GM12878 (cell line): Measurements from ENCODE around the gene GALK1. TPM values are rescaled to one million over a fixed set of nuclear protein-coding genes. Genes with fewer than 3 reads are reported as not detected.

Experiments
- ATAC-seq: fragments of 200-7000 bp; cut with Tn5 transposase; 3 replicates; pipeline ENCODE4 v1.9.1; 2020; ENCODE audit warnings: mild to moderate bottlenecking, moderate library complexity
- BruUV-seq: library from RNA; stranded (reverse); fragments of 400-500 nt; replicated peaks from 2 replicates; lab custom pipeline; 2021; lab: Mats Ljungman, UMichigan
- CTCF ChIA-PET: fragments of 300-600 bp; sonication (Branson Sonifier 250); formaldehyde crosslinking; extraction: SDS; loops from one replicate; lab custom pipeline; 2021; ENCODE audit warnings: inconsistent platforms; lab: Yijun Ruan, JAX
- POLR2A ChIA-PET: fragments of 350-600 bp; formaldehyde crosslinking; extraction: SDS; loops from one replicate; lab custom pipeline; 2021; ENCODE audit warnings: inconsistent platforms; lab: Charles Lee
- RAD21 ChIA-PET: fragments of 300-600 bp; sonication (Branson Sonifier 250); formaldehyde crosslinking; loops from one replicate; lab custom pipeline; 2023; ENCODE audit warnings: antibody characterized with exemption; ENCODE audit not compliant: unreplicated experiment; lab: Charles Lee
- SMC1A ChIA-PET: fragments of 300-600 bp; sonication (Branson Sonifier 250); formaldehyde crosslinking; loops from one replicate; lab custom pipeline; 2023; ENCODE audit not compliant: unreplicated experiment, uncharacterized antibody; lab: Charles Lee
- DNase-seq: peaks from one replicate; pipeline ENCODE4 v3.0.0-alpha.2; 2011; ENCODE audit warnings: low read depth, low spot score
- FAIRE-seq: peaks from 3 replicates; lab custom pipeline; 2011; peaks lifted over from hg19 to GRCh38; lab: Jason Lieb, UNC
- H2AFZ ChIP-seq: 2 replicates; pipeline ENCODE4 v1.6.0; 2011; ENCODE audit warnings: low read depth, low read length, control low read depth; ENCODE audit not compliant: control insufficient read depth
- H3K27ac ChIP-seq: 2 replicates; pipeline ENCODE4 v1.5.1; 2011; ENCODE audit warnings: control low read depth; ENCODE audit not compliant: control insufficient read depth, insufficient read depth
- H3K27me3 ChIP-seq, 2 experiments: replicated peaks in 1 of 2; 2 replicates each; pipeline versions ENCODE4 v1.6.0 to v1.6.1; 2011; ENCODE audit warnings: low read length in 1 of 2; ENCODE audit not compliant: control insufficient read depth in 2 of 2, insufficient read depth in 2 of 2
- H3K36me3 ChIP-seq, 2 experiments: 2 replicates each; pipeline ENCODE4 v1.5.1; 2011; ENCODE audit warnings: low read length in 1 of 2; ENCODE audit not compliant: control insufficient read depth in 2 of 2, insufficient read depth in 2 of 2
- H3K4me1 ChIP-seq: 2 replicates; pipeline ENCODE4 v1.6.1; 2011; ENCODE audit warnings: mild to moderate bottlenecking, low read length, moderate library complexity, mixed read lengths; ENCODE audit not compliant: control insufficient read depth, insufficient read depth
- H3K4me2 ChIP-seq: 2 replicates; pipeline ENCODE4 v1.6.0; 2011; ENCODE audit warnings: control low read depth; ENCODE audit not compliant: control insufficient read depth, insufficient read depth
- H3K4me3 ChIP-seq: fragments of 200-600 bp; sonication (generic); 2 replicates; pipeline ENCODE4 v1.5.1; 2016
- H3K79me2 ChIP-seq: 2 replicates; pipeline ENCODE4 v1.6.0; 2011; ENCODE audit warnings: low read length; ENCODE audit not compliant: control insufficient read depth, insufficient read depth
- H3K9ac ChIP-seq: 2 replicates; pipeline ENCODE4 v1.8.0; 2011; ENCODE audit warnings: low read length, control low read depth, mixed read lengths; ENCODE audit not compliant: control insufficient read depth, insufficient read depth
- H3K9me3 ChIP-seq: replicated peaks from 3 replicates; pipeline ENCODE4 v1.5.1; 2011; ENCODE audit warnings: mild to moderate bottlenecking, low read length; ENCODE audit not compliant: control insufficient read depth, insufficient read depth
- H4K20me1 ChIP-seq: 2 replicates; pipeline ENCODE4 v1.6.0; 2011; ENCODE audit not compliant: control insufficient read depth, insufficient read depth
- BACH1 ChIP-seq: fragments of 450-650 bp; IDR thresholded peaks from 2 replicates; pipeline ENCODE4 v1.6.1; 2017; ENCODE audit warnings: mild to moderate bottlenecking, borderline replicate concordance
- BCL11A ChIP-seq: IDR thresholded peaks from 2 replicates; pipeline ENCODE4 v1.6.1; 2011; ENCODE audit warnings: low read depth, low read length
- BHLHE40 ChIP-seq, 2 experiments: fragments of 450-650 bp in 1 of 2; IDR thresholded peaks; 2 replicates each; pipeline ENCODE4 v1.6.1; 2011 to 2017; ENCODE audit warnings: low read depth in 2 of 2, borderline replicate concordance in 1 of 2, improper control_type of control experiment in 1 of 2, low read length in 1 of 2, mild to moderate bottlenecking in 1 of 2
- E2F4 ChIP-seq: IDR thresholded peaks from 2 replicates; pipeline ENCODE4 v1.6.1; 2012; ENCODE audit warnings: low read depth, low read length, improper control_type of control experiment
- HDAC6 ChIP-seq: fragments of 200-600 bp; sonication (generic); IDR thresholded peaks from one replicate; pipeline ENCODE4 v1.8.0; 2017; ENCODE audit warnings: antibody characterized with exemption; ENCODE audit not compliant: unreplicated experiment
- MEF2A ChIP-seq: IDR thresholded peaks from 2 replicates; pipeline ENCODE4 v1.6.1; 2011; ENCODE audit warnings: low read depth, mild to moderate bottlenecking, low read length, moderate library complexity; ENCODE audit not compliant: insufficient read depth
- MEF2B ChIP-seq: fragments of 450-650 bp; IDR thresholded peaks from 2 replicates; pipeline ENCODE4 v1.6.1; 2018; ENCODE audit warnings: mild to moderate bottlenecking, moderate library complexity; ENCODE audit not compliant: partially characterized antibody, poor library complexity, severe bottlenecking
- NR2C2 ChIP-seq: IDR thresholded peaks from 2 replicates; pipeline ENCODE4 v1.6.1; 2011; ENCODE audit warnings: borderline replicate concordance, low read depth; ENCODE audit not compliant: control insufficient read depth, insufficient read length
- PKNOX1 ChIP-seq: fragments of 450-650 bp; IDR thresholded peaks from 2 replicates; pipeline ENCODE4 v1.6.1; 2016; ENCODE audit warnings: mild to moderate bottlenecking
- PML ChIP-seq: IDR thresholded peaks from 2 replicates; pipeline ENCODE4 v1.6.1; 2012; ENCODE audit warnings: low read length, inconsistent platforms
- PRDM15 ChIP-seq: fragments of 450-650 bp; formaldehyde crosslinking; IDR thresholded peaks from 2 replicates; pipeline ENCODE4 v1.4.0; 2020; ENCODE audit warnings: mild to moderate bottlenecking, moderate library complexity
- SREBF1 ChIP-seq: IDR thresholded peaks from 2 replicates; pipeline ENCODE4 v1.6.1; 2012; ENCODE audit warnings: mild to moderate bottlenecking, low read length
- TAF1 ChIP-seq: IDR thresholded peaks from 2 replicates; pipeline ENCODE4 v1.6.1; 2011; ENCODE audit warnings: mild to moderate bottlenecking, low read depth, low read length, borderline replicate concordance
- YY1 ChIP-seq: IDR thresholded peaks from 2 replicates; pipeline ENCODE4 v1.6.1; 2011; ENCODE audit warnings: low read depth, mild to moderate bottlenecking, low read length
- ZZZ3 ChIP-seq: IDR thresholded peaks from 2 replicates; pipeline ENCODE4 v1.6.1; 2011; ENCODE audit warnings: low read depth; ENCODE audit not compliant: control insufficient read depth, insufficient read length
- WGBS: methylation state at CpG from one replicate; pipeline ENCODE4 v1.1.6; 2016; ENCODE audit warnings: low lambda C conversion rate; ENCODE audit not compliant: insufficient replicate concordance, insufficient coverage; ENCODE audit errors: missing lambda C conversion rate; 5-methylcytosine and 5-hydroxymethylcytosine counted together
- in situ Hi-C: fragments of 300-500 bp; cut with MboI; formaldehyde crosslinking; loops from 9 replicates; pipeline ENCODE4 v1.14.3; 2018; ENCODE audit warnings: mixed read lengths
- intact Hi-C: fragments of 100-400 bp; cut with micrococcal nuclease; formaldehyde crosslinking; loops from one replicate; pipeline ENCODE4 v1.14.2; 2022; ENCODE audit not compliant: unreplicated experiment
- polyA plus RNA-seq, 11 experiments: library from polyadenylated mRNA; depleted of rRNA in 4 of 11; unstranded in 6 of 11; stranded (reverse) in 5 of 11; fragments of >200 nt; fragmentation: Nextera tagmentation in 4 of 11; fragmentation: Illumina TruSeq in 1 of 11; extraction: Ambion mirVana in 4 of 11; extraction: Trizol in 1 of 11; gene quantifications; 1 replicate in 1 of 11; 2 replicates in 10 of 11; pipeline versions ENCODE4 v1.2.1 to v1.2.3, GENCODE V29; 2011 to 2016; ENCODE audit warnings: inconsistent platforms in 2 of 11, missing spikeins in 2 of 11, low read depth in 1 of 11
- total RNA-seq, 4 experiments: library from RNA; depleted of rRNA in 3 of 4; stranded (reverse); fragments of >200 nt in 3 of 4; fragmentation: Illumina TruSeq in 1 of 4; extraction: Trizol in 1 of 4; gene quantifications; 2 replicates each; pipeline versions ENCODE4 v1.2.1 to v1.2.3, GENCODE V29; 2013 to 2021

GALK1 gene
- total and polyA plus RNA-seq, 10 of the 15 experiments (the other 5 are each of a cell fraction or from before 2014, with no cell fraction given) = 0.21 to 43.8 (median 21.4) TPM

- FAIRE-seq = no peak
- Histone ChIP-seq H3K4me1 (peaks cover 10% of the 10 kb centered on the region), H3K4me2 (no peak overlapping the region), H2AFZ (no peak overlapping the region), H3K9me3 (no peaks in the 10 kb centered on the region), H3K36me3 (no peaks in the 10 kb centered on the region), H3K9ac (no peak overlapping the region), H3K27me3 (no peaks in the 10 kb centered on the region), H4K20me1 (no peaks in the 10 kb centered on the region), H3K4me3 (no peak overlapping the region), H3K79me2 (no peaks in the 10 kb centered on the region; the same call in 1 of the 2 replicates), H3K27ac (no peak overlapping the region)
- CTCF ChIA-PET = interaction anchor here (1.0 to 1.5 kb wide), 7 partner anchors 9 to 246 kb away, joined by 3 to 5 read pairs (median 3); no protein-coding TSS in a partner anchor
- RAD21 ChIA-PET = no interaction called here
- intact Hi-C loops (no loop called here), in situ Hi-C loops (no loop called here)
- no peak for TF ChIP-seq YY1
- no peak for TF ChIP-seq MEF2A
- TF ChIP-seq ZZZ3 = no peak
- no peak for TF ChIP-seq BACH1
- TF ChIP-seq TAF1 = no peak
- no peak for TF ChIP-seq NR2C2
- no peak for TF ChIP-seq BHLHE40 (IDR thresholded peaks at IDR 0.05; ENCODE audit: borderline replicate concordance in 1 of 2, low read depth in 2 of 2, low read length in 1 of 2)
- TF ChIP-seq PKNOX1 = no peak
- TF ChIP-seq PRDM15 (CRISPR knock-in tag) = no peak
- TF ChIP-seq SREBF1 = no peak
- TF ChIP-seq MEF2B = no peak
- TF ChIP-seq E2F4 = no peak
- TF ChIP-seq HDAC6 = no peak
- no peak for TF ChIP-seq PML
- TF ChIP-seq BCL11A = no peak
- WGBS = 67% methylated on average over 3 of the region's 3 CpGs
- POLR2A ChIA-PET = interaction anchor here (1.5 kb wide), 1 partner anchor 9 kb away, joined by 4 read pairs; no protein-coding TSS in a partner anchor
- no TSS peak for BruUV-seq
- ATAC-seq = no peak
- SMC1A ChIA-PET = no interaction called here
- no peak for DNase-seq
Measured at GRCh38 chr17:75759457-75759856, 5.5 kb downstream of the GALK1 start.
